H54 (cell line): ENCODE results near the gene PNMA6E.

Experiments used
- DNase-seq: peaks from one replicate; pipeline ENCODE4 v3.0.0; 2011; ENCODE audit warnings: low spot score, mixed read lengths; ENCODE audit not compliant: insufficient read length
- FAIRE-seq: peaks from 3 replicates; lab custom pipeline; 2011; peaks lifted over from hg19 to GRCh38; lab: Jason Lieb, UNC
- POLR2A ChIP-seq: IDR thresholded peaks from 2 replicates; pipeline ENCODE4 v1.6.1; 2011; ENCODE audit warnings: low read depth, mild to moderate bottlenecking, low read length

PNMA6E gene

GRCh38 chrX:153421856-153422255, 20.7 kb upstream of the PNMA6E start:
- DNase-seq, result no peak
- TF ChIP-seq POLR2A, result no peak
- no peak for FAIRE-seq

GRCh38 chrX:153420851-153421599, 19.9 kb upstream of the PNMA6E start:
- DNase-seq, result no peak
- FAIRE-seq, result no peak
- no peak for TF ChIP-seq POLR2A

GRCh38 chrX:153417637-153418036, 16.5 kb upstream of the PNMA6E start:
- FAIRE-seq, result no peak
- no peak for TF ChIP-seq POLR2A
- DNase-seq, result no peak

- no peak for TF ChIP-seq POLR2A
- FAIRE-seq, result no peak
- DNase-seq, result no peak
These were observed 15.8 kb upstream of the PNMA6E start for GRCh38 chrX:153416781-153417450.

GRCh38 chrX:153414856-153415510, 13.8 kb upstream of the PNMA6E start:
- no peak for TF ChIP-seq POLR2A
- no peak for FAIRE-seq
- DNase-seq, result no peak

GRCh38 chrX:153413731-153414130, 12.6 kb upstream of the PNMA6E start:
- DNase-seq (no peak), FAIRE-seq (no peak)

GRCh38 chrX:153412746-153413720, 11.9 kb upstream of the PNMA6E start:
- DNase-seq (no peak), FAIRE-seq (no peak)
- TF ChIP-seq POLR2A, result no peak

More at GRCh38 chrX:153413731-153414130, 12.6 kb upstream of the PNMA6E start:
- TF ChIP-seq POLR2A, result no peak

GRCh38 chrX:153411988-153412574, 10.9 kb upstream of the PNMA6E start:
- FAIRE-seq (no peak), DNase-seq (no peak)
- TF ChIP-seq POLR2A, result no peak

- no peak for TF ChIP-seq POLR2A
- peak; percentile 64 for DNase-seq
- FAIRE-seq, result no peak
These were observed 10.3 kb upstream of the PNMA6E start, which contains the start of gene ZFP92 for GRCh38 chrX:153411255-153411987. Gene ZFP92 (plus strand): TSS chrX:153411472. CDS start chrX:153418323, 6,851 bp downstream.

GRCh38 chrX:153410888-153411254, 9.7 kb upstream of the PNMA6E start:
- no peak for FAIRE-seq
- TF ChIP-seq POLR2A, result no peak
- DNase-seq, result no peak

- no peak for DNase-seq
- TF ChIP-seq POLR2A, result no peak
- FAIRE-seq, result no peak
These were observed 9.2 kb upstream of the PNMA6E start for GRCh38 chrX:153410373-153410772.

GRCh38 chrX:153409414-153410101, 8.4 kb upstream of the PNMA6E start:
- no peak for FAIRE-seq
- no peak for TF ChIP-seq POLR2A

More at GRCh38 chrX:153409414-153410101, 8.4 kb upstream of the PNMA6E start:
- DNase-seq, result no peak
